Colonic mucosa (tissue), 4 donors: ENCODE results near the gene CHRNG. TPM values are rescaled to one million over a fixed set of nuclear protein-coding genes. Genes with fewer than 3 reads are reported as not detected.

Experiments
- DNase-seq: peaks from one replicate; pipeline ENCODE4 v3.0.0-alpha.2; 2020
- H3K27ac ChIP-seq: fragments of 200-600 bp; one replicate; pipeline ENCODE4 v1.8.0; 2021
- H3K27me3 ChIP-seq: fragments of 200-600 bp; one replicate; pipeline ENCODE4 v1.8.0; 2021
- H3K36me3 ChIP-seq: fragments of 200-600 bp; one replicate; pipeline ENCODE4 v1.8.0; 2021
- H3K4me1 ChIP-seq: fragments of 200-600 bp; one replicate; pipeline ENCODE4 v1.8.0; 2021; ENCODE audit warnings: mild to moderate bottlenecking
- H3K4me3 ChIP-seq: fragments of 200-600 bp; one replicate; pipeline ENCODE4 v1.8.0; 2021
- H3K9ac ChIP-seq, 2 donors: one replicate each; pipeline ENCODE4 v1.7.0; 2013; ENCODE audit warnings: control low read depth in 2 of 2, low read depth in 2 of 2, low read length in 2 of 2
- H3K9me3 ChIP-seq: fragments of 200-600 bp; one replicate; pipeline ENCODE4 v1.8.0; 2021
- CTCF ChIP-seq: fragments of 200-600 bp; IDR thresholded peaks from one replicate; pipeline ENCODE4 v1.8.0; 2022; ENCODE audit warnings: antibody characterized with exemption, mild to moderate bottlenecking
- intact Hi-C: fragments of 100-400 bp; cut with DNase I; formaldehyde crosslinking; loops from one replicate; pipeline ENCODE4 v1.14.1; 2022
- total RNA-seq, 2 donors: library from RNA; stranded (reverse); fragmentation: NEBNext Ultra II Directional in 1 of 2; extraction: Animal tissue kit (Norgen Biotek cat#: 25700) in 1 of 2; gene quantifications; one replicate each; pipeline ENCODE4 v1.2.1, GENCODE V29; 2021
- donor health status: healthy.
- donor health status: DM: no; HTN: no; CAD: no.
- donor health status: DM: no; HTN: no; CAD: no.

The CHRNG gene
- total RNA-seq, 2 donors from 2014 or later = not detected

GRCh38 chr2:232502911-232503808 is 36.3 kb upstream of the CHRNG start:
- Histone ChIP-seq H3K9me3 (no peaks in the 10 kb centered on the region), H3K36me3 (no peaks in the 10 kb centered on the region), H3K9ac (no peak overlapping the region), H3K4me3 (peak overlapping the region; percentile 30), H3K27me3 (peaks cover 28% of the 10 kb centered on the region), H3K27ac (no peak overlapping the region), H3K4me1 (no peaks in the 10 kb centered on the region)
- intact Hi-C loops = no loop called here
- no peak for DNase-seq
- no peak for TF ChIP-seq CTCF

GRCh38 chr2:232503809-232504323 is 35.6 kb upstream of the CHRNG start:
- Histone ChIP-seq H3K27me3 (peaks cover 28% of the 10 kb centered on the region), H3K9me3 (no peaks in the 10 kb centered on the region), H3K9ac (no peak overlapping the region), H3K4me1 (no peaks in the 10 kb centered on the region), H3K4me3 (peak overlapping the region; percentile 30), H3K36me3 (no peaks in the 10 kb centered on the region), H3K27ac (no peak overlapping the region)
- TF ChIP-seq CTCF = no peak
- no peak for DNase-seq
- intact Hi-C loops = no loop called here

GRCh38 chr2:232504438-232504837 is 35.1 kb upstream of the CHRNG start:
- Histone ChIP-seq H3K9me3 (no peaks in the 10 kb centered on the region), H3K4me3 (no peak overlapping the region), H3K27me3 (peaks cover 28% of the 10 kb centered on the region), H3K9ac (no peak overlapping the region), H3K27ac (no peak overlapping the region), H3K36me3 (no peaks in the 10 kb centered on the region), H3K4me1 (no peaks in the 10 kb centered on the region)
- TF ChIP-seq CTCF = no peak
- intact Hi-C loops = no loop called here
- DNase-seq = no peak

GRCh38 chr2:232505856-232506255 is 33.6 kb upstream of the CHRNG start:
- Histone ChIP-seq H3K27ac (no peak overlapping the region), H3K36me3 (no peaks in the 10 kb centered on the region), H3K9ac (no peak overlapping the region), H3K27me3 (peaks cover 28% of the 10 kb centered on the region), H3K4me1 (no peaks in the 10 kb centered on the region), H3K4me3 (no peak overlapping the region), H3K9me3 (no peaks in the 10 kb centered on the region)
- TF ChIP-seq CTCF = no peak
- no peak for DNase-seq
- intact Hi-C loops = no loop called here

- Histone ChIP-seq H3K36me3 (no peaks in the 10 kb centered on the region), H3K27me3 (peaks cover 28% of the 10 kb centered on the region), H3K9ac (no peak overlapping the region), H3K4me1 (no peaks in the 10 kb centered on the region), H3K4me3 (no peak overlapping the region), H3K27ac (no peak overlapping the region), H3K9me3 (no peaks in the 10 kb centered on the region)
- TF ChIP-seq CTCF = no peak
- no peak for DNase-seq
- intact Hi-C loops = no loop called here
Measured at GRCh38 chr2:232506709-232507108, 32.8 kb upstream of the CHRNG start.
